ENCODE measurements around the gene CFI. TPM values are rescaled to one million over a fixed set of nuclear protein-coding genes. Genes with fewer than 3 reads are reported as not detected.

CFI gene
- total and polyA plus RNA-seq, 2 of the 8 experiments (the other 6 are each of a cell fraction or from before 2014, with no cell fraction given): not detected

GRCh38 chr4:109723110-109723509, 78.7 kb downstream of the CFI start:
- H3K79me1 ChIP-seq (ENCODE audit: low read depth, low read length): peaks cover 5% of the 10 kb centered on the region
- no peak overlapping the region for H3K14ac ChIP-seq (ENCODE audit: insufficient read length)
- H3K18ac ChIP-seq (ENCODE audit: extremely low read depth, low read length): no peak overlapping the region
- peaks cover 0 to 3% (median 0%) of the 10 kb centered on the region in 4 experiments; a peak in 1 of 7 replicates for H3K4me1 ChIP-seq (replicated peaks in 1 of 4; ENCODE audit: control insufficient read depth in 3 of 4, insufficient read depth in 4 of 4, low read length in 3 of 4)
- no peak overlapping the region for H2BK12ac ChIP-seq (ENCODE audit: low read depth, low read length)
- H4K8ac ChIP-seq (ENCODE audit: extremely low read depth, insufficient read depth, low read length): no peak overlapping the region
- FAIRE-seq (no peak), DNase-seq (ENCODE audit: low read depth in 1 of 2, low spot score in 2 of 2) (no peak)
- H3K27me3 ChIP-seq (replicated peaks in 1 of 4; ENCODE audit: control insufficient read depth in 3 of 4, extremely low read depth in 1 of 4, insufficient read depth in 3 of 4, low read length in 3 of 4): no peaks in the 10 kb centered on the region
- no peak overlapping the region; a peak in 1 of 7 replicates for H3K9ac ChIP-seq (replicated peaks in 1 of 4; ENCODE audit: extremely low read depth in 1 of 4, low read depth in 3 of 4, low read length in 3 of 4)
- WGBS, 2 experiments (ENCODE audit: extremely low coverage in 1 of 2, insufficient coverage in 1 of 2, insufficient read length in 1 of 2, insufficient replicate concordance in 2 of 2, low coverage in 1 of 2, low lambda C conversion rate in 2 of 2, missing lambda C conversion rate in 1 of 2): 88% methylated on average over 2 of the region's 2 CpGs; no CpG with 5 or more reads in 1 of the 2 experiments
- CTCF ChIA-PET (ENCODE audit: partially characterized antibody): interaction anchor here (0.7 to 1.1 kb wide), 2 partner anchors 18 to 22 kb away, joined by 3 read pairs; no protein-coding TSS in a partner anchor
- H2AK5ac ChIP-seq (ENCODE audit: low read depth, low read length): no peak overlapping the region
- H3K27ac ChIP-seq (ENCODE audit: low read depth, low read length): no peak overlapping the region
- no peak overlapping the region for H3K4me3 ChIP-seq (ENCODE audit: extremely low read depth in 1 of 4, insufficient read depth in 2 of 4, low read depth in 3 of 4, low read length in 4 of 4)
- no peaks in the 10 kb centered on the region for H4K20me1 ChIP-seq (replicated peaks in 1 of 2; ENCODE audit: control insufficient read depth in 1 of 2, insufficient read depth in 2 of 2, low read length in 2 of 2)
- H2BK20ac ChIP-seq (ENCODE audit: low read length): no peak overlapping the region
- H3K79me2 ChIP-seq (ENCODE audit: control insufficient read depth in 1 of 2, insufficient read depth in 2 of 2, low read length in 2 of 2): peaks cover 14 to 82% of the 10 kb centered on the region in 2 experiments
- H4K5ac ChIP-seq (ENCODE audit: insufficient read length, low read depth, low read length): no peak overlapping the region
- H3K56ac ChIP-seq (replicated peaks; ENCODE audit: insufficient read length, low read depth, low read length): no peak overlapping the region
- H3K23me2 ChIP-seq (ENCODE audit: low read depth, low read length): peaks cover 2% of the 10 kb centered on the region
- no peak overlapping the region for H2BK5ac ChIP-seq (ENCODE audit: low read depth, low read length)
- POLR2A ChIA-PET (ENCODE audit: partially characterized antibody): no interaction called here
- H3K36me3 ChIP-seq (ENCODE audit: control insufficient read depth in 2 of 4, insufficient read depth in 4 of 4, low read length in 3 of 4): peaks cover 0 to 6% (median 1%) of the 10 kb centered on the region in 4 experiments; a peak in 2 of 8 replicates
- H3K9me3 ChIP-seq (ENCODE audit: insufficient read depth in 2 of 2, low read depth in 1 of 2, low read length in 1 of 2): no peaks in the 10 kb centered on the region
- H2AFZ ChIP-seq (ENCODE audit: low read length): no peak overlapping the region
- no peak overlapping the region for H3K4me2 ChIP-seq (ENCODE audit: insufficient read depth in 1 of 2, low read depth in 2 of 2, low read length in 2 of 2)
- H3K23ac ChIP-seq (ENCODE audit: insufficient read length): no peak overlapping the region
- H3K4ac ChIP-seq (replicated peaks; ENCODE audit: insufficient read length, low read depth, low read length): no peak overlapping the region
- no peak overlapping the region for H2BK15ac ChIP-seq (ENCODE audit: low read length)
- no peak overlapping the region for H2BK120ac ChIP-seq (replicated peaks; ENCODE audit: low read depth, low read length)
- no peak overlapping the region for H4K91ac ChIP-seq (replicated peaks; ENCODE audit: insufficient read length, low read length)
- TF ChIP-seq BRCA1 (IDR thresholded peaks at IDR 0.05; ENCODE audit: low read depth, low read length) (no peak), HDAC6 (IDR thresholded peaks at IDR 0.05; ENCODE audit: low read depth, low read length) (no peak), PHF8 (conservative IDR thresholded peaks at IDR 0.05; ENCODE audit: low read depth, low read length) (no peak), CTBP2 (IDR thresholded peaks at IDR 0.05; ENCODE audit: borderline replicate concordance, insufficient read depth, insufficient read length, low read length) (no peak), EP300 (IDR thresholded peaks at IDR 0.05; ENCODE audit: borderline replicate concordance in 1 of 2, low read depth in 2 of 2, low read length in 2 of 2) (no peak), CHD1 (IDR thresholded peaks at IDR 0.05; ENCODE audit: low read depth, low read length) (no peak), POLR2AphosphoS5 (IDR thresholded peaks at IDR 0.05; ENCODE audit: low read depth, low read length) (no peak), JUND (IDR thresholded peaks at IDR 0.05; ENCODE audit: low read length) (no peak), RXRA (IDR thresholded peaks at IDR 0.05; ENCODE audit: insufficient read depth, low read depth, low read length) (no peak)
- TF ChIP-seq, protein P1, sequence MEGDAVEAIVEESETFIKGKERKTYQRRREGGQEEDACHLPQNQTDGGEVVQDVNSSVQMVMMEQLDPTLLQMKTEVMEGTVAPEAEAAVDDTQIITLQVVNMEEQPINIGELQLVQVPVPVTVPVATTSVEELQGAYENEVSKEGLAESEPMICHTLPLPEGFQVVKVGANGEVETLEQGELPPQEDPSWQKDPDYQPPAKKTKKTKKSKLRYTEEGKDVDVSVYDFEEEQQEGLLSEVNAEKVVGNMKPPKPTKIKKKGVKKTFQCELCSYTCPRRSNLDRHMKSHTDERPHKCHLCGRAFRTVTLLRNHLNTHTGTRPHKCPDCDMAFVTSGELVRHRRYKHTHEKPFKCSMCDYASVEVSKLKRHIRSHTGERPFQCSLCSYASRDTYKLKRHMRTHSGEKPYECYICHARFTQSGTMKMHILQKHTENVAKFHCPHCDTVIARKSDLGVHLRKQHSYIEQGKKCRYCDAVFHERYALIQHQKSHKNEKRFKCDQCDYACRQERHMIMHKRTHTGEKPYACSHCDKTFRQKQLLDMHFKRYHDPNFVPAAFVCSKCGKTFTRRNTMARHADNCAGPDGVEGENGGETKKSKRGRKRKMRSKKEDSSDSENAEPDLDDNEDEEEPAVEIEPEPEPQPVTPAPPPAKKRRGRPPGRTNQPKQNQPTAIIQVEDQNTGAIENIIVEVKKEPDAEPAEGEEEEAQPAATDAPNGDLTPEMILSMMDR (IDR thresholded peaks at IDR 0.05; ENCODE audit: control extremely low read depth in 1 of 3, insufficient read depth in 1 of 3, low read depth in 1 of 3, low read length in 3 of 3): no peak
- TF ChIP-seq, protein P2, sequence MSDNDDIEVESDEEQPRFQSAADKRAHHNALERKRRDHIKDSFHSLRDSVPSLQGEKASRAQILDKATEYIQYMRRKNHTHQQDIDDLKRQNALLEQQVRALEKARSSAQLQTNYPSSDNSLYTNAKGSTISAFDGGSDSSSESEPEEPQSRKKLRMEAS (IDR thresholded peaks at IDR 0.05): no peak

Data from H1 (cell line).